ENCODE measurements around the gene CCDC12.

- TF ChIP-seq EZH2 (IDR thresholded peaks at IDR 0.05; ENCODE audit: insufficient read depth, poor library complexity, severe bottlenecking) (no peak), EZH2phosphoT487 (IDR thresholded peaks at IDR 0.05; ENCODE audit: insufficient read depth, low read depth) (no peak)
Measured at GRCh38 chr3:47000922-47001730, 24.6 kb upstream of the CCDC12 start.

All from GM23248 (cell line).